NCI-H1105 treated with DMSO at 0.1 percent for 48 hours (cell line): Measurements from ENCODE around the gene SHISA5.
"Not testable (repeated sequence)": the region's sequence is repeated elsewhere in the genome, so short reads cannot be mapped to it uniquely, and the experiment has no call there.

Experiments
- DNase-seq: peaks from one replicate; lab custom pipeline; 2025; lab: John Stamatoyannopoulos, UW

Gene SHISA5

DNA sequence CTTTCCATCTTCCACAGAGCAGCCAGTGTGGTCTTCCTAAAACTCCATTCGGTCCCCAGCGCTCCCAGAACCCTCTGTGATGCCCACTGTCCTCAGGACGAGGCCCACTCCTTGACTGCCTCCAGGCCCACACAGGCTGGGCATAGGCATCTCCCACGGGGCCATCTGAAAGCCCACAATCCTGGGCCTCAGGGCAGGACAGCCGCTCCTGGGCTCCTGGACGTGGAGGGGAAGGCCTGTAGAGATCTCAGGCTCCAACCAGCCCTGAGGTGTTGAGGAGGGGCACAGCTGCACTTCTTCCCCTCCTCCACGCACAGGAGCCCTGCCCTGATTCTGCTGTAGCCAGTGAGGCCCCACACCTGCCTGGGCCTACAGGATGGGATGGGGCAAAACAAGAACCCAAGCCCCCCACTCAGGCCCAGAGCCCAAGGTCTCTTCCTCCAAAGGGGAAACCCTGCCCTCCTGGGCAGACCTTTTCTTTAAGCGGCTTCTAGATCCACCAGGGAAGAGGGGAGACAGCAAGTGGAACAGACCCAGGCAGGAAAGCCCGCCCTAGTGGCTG lies 25.9 kb downstream of the SHISA5 start:
- no peak for DNase-seq

DNA sequence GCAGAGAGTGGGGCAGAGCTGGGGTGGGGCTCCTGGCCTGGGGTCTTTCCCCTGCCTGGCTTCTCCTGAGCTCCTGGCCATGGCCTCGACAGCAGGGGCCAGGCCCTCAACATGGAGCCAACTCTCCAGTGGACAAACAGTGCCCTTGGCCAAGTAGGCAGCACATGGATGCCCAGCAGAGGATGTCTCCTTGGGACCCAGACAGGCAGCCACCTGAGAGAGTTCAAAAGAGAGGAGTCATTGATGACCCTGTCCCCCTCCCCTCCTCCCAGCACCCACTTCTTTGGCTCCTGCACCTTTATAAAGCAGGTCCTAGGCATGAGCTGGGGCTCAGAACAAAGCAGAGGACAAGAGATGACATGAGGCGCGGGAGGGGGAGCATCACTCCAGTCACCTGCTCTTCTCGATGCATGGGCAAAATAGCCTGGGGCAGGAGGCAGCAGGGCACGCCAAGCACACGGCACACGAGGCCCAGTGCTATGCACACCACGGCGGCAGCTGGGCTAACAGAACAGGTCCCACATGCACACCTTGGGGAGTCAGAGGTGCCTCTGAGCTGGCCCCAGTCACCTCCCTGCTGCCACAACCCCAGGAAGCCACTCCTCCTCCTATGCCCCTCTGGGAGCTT lies 27.4 kb downstream of the SHISA5 start:
- no peak for DNase-seq

DNA sequence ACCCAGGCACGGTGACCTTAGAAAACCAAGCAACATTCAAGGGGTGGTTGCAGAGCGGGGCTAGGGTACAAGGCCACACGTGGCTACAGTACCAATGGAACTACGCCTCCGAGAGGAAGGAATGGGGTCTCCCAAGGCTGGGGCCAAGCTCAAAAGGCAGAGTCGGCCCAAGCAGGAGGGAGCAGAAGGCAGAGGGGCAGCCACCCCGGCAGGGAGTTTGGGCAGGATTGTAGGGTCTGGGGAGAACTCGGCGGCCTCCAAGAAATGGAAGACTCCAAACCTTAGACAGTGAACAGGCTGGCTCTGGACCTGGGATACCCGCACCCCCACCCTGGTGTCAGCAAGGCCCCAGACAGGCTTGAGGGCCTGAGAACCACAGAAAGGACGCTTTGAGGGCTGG lies 28.8 kb downstream of the SHISA5 start:
- DNase-seq, result no peak

DNA sequence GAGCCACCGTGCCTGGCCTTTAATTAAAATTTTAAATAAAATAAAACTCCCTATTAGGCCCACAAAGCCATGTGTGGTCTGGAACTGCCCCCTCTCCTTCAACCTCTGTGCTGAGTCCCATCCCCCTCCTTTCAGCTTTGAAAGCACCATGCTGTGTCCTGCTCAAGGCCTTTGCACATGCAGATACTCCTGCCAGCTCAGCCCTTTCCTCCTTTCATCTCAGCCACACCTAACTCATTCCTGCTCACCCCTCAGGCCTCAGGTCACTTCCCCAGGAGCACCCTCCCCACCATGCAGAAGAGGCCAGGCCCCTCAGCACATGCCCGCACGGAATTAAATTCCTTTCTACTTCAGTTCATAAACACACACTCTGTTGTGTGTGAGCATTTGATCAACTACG lies 29.4 kb downstream of the SHISA5 start:
- DNase-seq, result no peak

DNA sequence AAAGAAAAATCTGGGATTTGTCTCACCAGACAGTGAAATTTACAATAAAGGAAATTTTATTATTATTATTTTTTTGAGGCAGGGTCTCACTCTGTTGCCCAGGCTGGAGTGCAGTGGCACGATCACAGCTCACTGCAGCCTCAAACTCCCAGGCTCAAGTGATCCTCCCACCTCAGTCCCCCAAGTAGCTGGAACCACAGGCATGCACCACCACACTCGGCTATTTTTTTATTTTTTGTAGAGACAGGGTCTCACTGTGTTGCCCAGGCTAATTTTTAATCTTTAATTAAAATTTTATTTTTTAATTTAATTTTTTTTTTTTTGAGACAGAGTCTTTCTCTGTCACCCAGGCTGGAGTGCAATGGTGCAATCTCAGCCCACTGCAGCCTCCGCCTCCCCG lies 29.9 kb downstream of the SHISA5 start:
- DNase-seq, result not testable (repeated sequence)

DNA sequence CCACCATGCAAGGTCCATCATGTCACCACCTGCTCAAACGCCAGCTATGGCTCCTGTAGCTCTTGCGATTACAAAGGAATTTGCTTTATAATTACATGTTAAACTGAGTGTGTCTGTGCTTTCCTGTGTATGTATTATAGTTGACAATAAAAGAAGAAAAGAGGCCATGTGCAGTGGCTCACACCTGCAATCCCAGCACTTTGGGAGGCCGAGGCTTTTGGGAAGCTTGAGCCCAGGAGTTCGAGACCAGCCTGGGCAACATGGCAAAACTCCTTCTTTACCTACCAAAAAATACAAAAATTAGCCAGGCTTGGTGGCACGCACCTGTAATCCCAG lies 30.4 kb downstream of the SHISA5 start:
- peak; percentile 0 for DNase-seq

DNA sequence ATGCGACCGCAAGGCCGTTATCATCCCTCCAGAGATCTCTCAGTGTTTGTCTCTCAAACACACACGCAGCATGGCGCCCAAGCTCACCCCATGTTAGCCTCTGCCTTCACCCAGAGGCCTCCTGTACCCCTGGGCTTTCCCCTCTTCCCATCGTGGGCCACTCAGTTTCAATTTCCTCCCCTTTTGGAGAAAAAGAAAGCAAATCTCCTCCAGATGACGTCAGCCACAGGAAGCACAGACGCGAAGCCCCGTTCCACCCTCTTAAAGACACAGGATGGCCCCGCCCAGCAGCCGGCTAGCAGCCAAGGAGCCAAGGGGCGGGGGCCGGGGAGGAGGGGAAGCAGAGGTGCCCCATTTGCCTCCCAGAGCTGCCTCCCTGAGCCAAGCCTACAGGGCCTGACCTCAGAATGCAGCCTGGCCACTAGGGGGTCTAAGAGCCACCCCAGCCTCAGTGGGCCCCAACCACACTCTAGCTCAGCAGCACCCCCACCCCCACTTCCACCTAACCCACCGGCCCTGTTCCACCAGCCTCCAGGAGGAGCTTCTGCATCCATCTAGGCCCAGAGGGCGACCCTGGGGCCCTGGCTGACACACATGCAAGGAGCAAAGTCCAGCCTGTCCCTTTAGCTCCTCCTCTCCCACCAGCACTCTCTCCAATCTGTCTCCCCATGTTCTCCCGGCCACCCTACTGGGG lies 30.9 kb downstream of the SHISA5 start:
- peak; percentile 53 for DNase-seq

DNA sequence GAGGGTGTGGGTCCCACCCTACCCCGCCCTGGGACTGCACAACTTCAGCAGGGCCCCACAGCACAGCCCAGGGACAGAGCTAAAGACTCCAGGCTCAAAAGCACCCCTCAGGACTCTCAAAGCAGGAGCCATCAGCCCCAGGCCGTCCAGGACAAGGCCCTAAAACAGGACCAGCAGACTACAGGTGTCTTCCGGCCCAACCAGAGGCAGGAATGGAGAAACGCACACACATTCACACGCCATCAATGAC lies 31.4 kb downstream of the SHISA5 start:
- DNase-seq, result no peak

DNA sequence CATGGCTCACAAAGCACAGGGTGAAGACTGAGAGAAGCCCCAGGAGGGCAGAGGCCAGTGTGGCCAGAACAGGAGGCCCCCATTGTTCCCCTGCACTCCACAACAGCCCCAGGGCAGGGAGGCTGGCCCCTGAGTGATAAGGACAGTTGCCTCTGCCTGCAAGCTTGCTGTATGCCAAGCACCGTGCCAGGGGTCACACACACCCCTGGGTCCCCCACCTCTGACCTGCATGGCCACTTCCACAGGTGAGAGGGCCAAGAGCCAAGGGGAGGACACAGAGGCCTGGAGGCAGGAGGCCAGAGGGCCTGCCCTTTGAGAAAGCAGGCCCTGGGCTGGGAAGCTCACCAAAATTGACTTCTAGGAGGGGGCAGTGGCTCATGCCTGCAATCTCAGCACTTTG lies 33.7 kb downstream of the SHISA5 start:
- DNase-seq, result no peak

DNA sequence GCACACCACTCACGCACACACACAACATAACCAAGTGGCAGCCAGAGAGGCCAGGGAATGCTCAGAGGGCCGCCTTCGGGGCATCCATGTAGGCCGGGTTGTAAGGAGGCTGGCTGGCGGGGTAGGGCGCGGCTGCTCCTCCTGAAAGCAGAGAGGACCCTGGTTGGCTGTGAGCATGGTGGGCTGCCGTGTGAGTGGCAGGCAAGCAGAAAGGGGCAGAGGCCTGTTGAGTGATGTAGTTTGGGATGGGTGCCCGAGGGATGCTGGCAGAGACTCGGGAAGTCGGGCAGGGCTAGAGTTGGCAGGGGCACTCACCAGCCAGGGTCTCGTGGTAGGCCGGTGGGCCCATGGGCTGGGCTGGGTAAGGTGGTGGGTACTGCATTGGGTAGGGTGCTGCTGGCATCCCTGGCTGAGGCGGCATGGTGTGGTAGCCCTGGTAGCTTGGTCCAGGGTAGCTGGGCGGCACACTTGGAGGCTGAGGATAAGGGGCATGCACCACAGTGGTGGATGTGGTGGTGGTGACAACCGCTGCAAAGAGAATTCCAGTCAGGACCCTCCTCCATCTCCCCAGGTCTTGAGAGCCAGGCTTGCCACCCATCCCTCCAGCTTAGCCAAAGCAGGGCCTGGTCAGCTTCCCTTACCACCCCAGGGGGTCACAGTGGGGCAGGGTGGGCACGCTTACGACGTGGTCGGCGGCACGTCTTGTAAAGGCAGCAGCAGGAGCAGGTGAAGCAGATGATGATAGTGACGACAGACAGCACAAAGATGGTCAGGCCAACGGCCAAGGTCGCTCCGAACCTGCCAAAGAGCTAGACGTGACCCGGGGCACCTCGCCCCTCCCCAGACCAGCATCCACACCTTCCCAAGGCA lies 34.7 kb downstream of the SHISA5 start:
- no peak for DNase-seq

DNA sequence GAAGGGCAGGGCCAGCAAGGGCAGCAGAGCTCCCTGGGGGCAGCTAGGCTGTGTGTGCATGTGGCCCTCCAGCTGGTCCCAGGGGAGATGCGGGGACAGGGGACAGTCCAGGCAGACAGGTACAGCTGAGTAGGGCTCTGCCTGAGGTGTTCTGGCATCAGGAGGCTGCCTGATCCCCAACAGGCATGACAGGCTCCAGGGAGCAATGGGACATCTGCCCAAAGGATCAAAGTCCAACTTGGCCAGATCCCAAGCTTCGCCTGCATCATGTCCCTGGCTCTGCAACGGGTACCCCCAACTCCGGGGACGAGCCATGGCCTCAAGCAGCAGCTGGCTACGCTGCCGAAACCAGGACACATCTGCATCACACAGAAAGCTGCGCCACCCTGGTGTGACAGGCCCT lies 35.6 kb downstream of the SHISA5 start:
- no peak for DNase-seq

DNA sequence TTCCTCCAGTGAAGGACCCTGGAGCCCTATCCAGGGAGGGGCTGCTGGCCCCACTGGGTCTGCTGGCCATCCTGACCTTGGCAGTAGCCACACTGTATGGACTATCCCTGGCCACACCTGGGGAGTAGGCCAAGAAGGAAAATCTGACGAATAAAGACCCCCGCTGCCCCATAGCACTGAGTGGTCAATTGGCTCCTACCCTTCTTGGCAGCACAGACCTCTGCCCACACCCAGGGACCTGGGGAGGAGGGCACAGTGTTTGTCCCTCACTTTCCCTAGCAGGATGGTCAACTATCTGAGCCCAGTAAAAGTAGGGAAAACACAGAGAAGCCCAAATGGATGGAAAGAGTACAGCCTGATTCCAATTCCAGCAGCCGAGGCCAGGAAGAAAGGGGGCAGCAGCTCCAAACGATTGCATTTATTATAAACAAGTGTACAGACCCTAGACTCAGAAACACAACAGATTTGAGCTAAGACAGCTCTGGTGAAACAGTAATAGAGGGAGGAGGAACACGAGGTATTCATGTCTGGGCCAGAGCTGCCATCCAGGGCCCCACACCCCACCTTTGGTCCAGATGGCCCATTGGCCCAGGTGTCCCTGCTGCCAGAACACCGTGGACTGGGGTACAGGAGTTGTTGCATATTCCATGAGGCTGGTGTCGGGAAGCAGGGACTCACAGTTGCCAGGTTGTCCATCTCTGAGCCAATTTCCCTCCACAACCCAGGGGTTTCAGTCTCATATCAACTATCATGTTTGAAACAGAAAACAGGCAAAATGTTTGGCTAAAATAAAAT lies 36.3 kb downstream of the SHISA5 start:
- DNase-seq, result no peak

DNA sequence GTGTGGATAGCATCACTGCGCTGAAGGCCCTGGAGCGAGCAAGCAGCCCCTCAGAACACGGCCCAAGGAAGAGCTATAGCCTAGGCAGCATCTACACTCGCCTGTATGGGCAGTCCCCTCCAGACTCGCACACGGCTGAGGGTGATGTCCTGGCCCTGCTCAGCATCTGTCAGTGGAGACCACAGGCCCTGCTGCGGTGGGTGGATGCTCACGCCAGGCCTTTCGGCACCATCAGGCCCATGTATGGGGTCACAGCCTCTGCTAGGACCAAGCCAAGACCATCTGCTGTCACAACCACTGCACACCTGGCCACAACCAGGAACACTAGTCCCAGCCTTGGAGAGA lies 36.9 kb downstream of the SHISA5 start:
- DNase-seq, result no peak

DNA sequence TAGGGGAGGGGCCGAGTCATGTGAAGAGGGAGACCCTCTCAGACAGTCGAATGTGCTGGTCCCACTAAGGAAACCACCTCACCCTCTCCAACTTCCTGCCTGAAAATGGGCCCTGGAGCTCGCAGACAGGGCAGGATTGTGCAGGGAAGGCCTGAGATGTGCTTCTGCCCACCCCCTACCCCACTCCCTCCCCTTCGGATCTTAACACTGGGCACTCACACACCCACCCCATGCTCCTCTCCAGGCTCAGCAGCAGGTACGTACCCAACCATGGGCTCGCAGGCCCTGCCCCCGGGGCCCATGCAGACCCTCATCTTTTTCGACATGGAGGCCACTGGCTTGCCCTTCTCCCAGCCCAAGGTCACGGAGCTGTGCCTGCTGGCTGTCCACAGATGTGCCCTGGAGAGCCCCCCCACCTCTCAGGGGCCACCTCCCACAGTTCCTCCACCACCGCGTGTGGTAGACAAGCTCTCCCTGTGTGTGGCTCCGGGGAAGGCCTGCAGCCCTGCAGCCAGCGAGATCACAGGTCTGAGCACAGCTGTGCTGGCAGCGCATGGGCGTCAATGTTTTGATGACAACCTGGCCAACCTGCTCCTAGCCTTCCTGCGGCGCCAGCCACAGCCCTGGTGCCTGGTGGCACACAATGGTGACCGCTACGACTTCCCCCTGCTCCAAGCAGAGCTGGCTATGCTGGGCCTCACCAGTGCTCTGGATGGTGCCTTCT lies 37.4 kb downstream of the SHISA5 start:
- DNase-seq, result no peak

DNA sequence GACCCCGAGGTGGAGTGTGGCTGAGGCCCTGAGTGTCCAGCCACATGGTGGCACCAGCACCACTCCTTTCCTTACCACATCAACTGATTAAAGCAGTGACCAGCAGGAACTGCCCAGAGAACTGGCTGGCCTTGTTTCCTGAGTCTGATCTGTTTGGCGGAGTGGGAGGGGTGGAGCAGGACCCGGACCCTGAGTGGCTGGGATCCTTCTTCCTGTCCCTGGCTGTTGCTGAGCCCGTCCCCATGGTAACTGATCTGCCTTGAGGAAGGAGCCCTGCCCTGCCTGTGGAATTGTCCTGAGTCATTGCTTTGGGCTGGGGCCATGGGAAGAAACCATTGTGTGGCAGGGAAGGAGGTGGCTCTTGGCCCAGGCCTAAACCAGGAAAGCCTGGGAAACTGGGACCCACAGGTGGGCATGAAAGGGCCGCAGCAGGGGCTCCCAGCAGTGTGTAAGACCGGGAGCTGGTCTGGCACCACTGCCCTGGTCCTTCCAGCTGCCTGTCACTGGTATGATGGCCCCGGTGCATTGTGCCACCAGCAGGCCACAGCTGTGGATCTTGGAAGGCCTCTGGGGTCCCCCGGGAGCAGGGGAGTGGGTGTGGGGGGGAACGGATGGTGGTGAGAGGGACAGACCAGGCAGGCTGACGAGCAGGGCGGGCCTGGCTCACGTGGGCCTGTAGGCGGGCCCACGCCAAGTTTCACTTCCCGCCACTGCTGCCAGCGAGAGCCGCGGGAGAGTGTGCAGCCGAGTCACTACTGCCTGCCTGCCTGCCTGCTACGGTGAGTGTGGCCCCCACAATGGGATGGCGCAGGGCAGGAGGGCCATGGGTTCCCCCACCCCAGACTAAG lies 38.2 kb downstream of the SHISA5 start:
- peak; percentile 22 for DNase-seq

DNA sequence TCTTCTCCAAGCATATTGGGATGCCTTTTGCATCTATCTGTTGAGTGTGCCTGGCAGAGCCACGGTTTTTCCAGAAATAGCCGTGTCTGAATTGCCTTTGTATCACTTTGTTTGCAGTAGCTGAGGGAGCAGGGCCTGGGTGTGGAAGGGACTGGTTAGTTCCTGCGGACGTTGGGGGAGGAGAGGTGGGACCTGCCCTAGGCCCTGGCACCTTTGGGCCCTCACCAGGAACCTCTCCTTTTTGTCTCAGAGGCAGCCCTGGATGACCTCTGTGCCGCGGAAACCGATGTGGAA lies 38.8 kb downstream of the SHISA5 start:
- no peak for DNase-seq

DNA sequence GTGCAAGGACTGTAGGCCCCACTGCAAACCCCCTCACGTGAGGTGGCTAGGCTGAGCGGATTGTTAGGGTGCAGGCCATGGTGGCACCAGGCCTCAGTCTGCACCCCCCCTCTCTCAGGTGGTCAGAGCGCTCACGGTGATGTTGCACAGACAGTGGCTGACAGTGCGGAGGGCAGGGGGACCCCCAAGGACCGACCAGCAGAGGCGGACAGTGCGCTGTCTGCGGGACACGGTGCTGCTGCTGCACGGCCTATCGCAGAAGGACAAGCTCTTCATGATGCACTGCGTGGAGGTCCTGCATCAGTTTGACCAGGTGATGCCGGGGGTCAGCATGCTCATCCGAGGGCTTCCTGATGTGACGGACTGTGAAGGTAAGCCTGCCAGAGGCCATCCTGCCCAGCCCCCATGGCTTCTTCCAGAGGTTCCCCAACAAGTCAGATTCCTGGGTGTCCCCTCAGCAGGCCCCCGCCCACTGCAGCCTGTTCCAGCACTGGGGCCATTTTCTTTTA lies 39.2 kb downstream of the SHISA5 start:
- no peak for DNase-seq

DNA sequence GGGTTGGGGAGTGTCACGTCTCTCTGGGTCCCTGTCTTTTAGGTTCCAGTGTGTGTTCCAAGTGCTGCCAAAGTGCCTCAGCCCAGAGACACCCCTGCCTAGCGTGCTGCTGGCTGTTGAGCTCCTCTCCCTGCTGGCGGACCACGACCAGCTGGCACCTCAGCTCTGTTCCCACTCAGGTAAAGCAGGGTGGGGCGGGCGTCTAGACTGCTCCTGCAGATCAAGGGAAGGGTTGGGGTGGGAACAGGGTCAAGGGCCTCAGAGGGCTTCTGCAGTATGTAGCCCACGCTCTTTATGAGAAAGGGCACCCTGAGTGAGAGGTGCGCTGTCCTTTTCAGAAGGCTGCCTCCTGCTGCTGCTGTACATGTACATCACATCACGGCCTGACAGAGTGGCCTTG lies 40.3 kb downstream of the SHISA5 start:
- DNase-seq, result no peak

DNA sequence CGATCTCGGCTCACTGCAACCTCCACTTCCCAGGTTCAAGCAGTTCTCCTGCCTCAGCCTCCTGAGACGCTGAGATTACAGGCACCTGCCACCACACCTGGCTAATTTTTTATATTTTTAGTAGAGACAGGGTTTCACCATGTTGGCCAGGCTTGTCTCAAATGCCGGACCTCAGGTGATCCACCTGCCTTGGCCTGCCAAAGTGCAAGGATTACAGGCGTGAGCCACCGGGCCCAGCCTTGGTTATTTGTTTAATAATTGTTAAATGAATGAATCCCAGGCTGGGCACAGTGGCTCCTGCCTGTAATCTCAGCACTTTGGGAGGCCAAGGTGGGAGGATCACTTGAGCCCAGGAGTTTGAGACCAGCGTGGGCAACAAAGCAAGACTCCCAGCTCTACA lies 42.2 kb downstream of the SHISA5 start:
- DNase-seq, result not testable (repeated sequence)

DNA sequence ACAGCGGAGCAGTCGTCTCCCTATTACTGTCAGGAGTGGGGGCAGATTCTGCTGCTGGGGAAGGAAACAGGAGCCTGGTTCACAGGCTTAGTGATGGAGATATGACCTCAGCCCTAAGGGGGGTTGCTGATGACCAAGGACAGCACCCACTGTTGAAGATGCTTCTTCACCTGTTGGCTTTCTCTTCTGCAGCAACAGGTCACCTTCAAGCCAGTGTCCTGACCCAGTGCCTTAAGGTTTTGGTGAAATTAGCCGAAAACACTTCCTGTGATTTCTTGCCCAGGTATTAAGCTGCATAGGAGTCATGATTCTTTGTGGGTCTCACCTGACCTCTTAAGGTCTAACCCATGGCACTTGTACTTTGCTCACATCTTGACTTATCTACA lies 43.5 kb downstream of the SHISA5 start:
- DNase-seq, result no peak
